NCI-H2029 treated with DMSO at 0.1 percent for 48 hours (cell line): ENCODE measurements around the gene RNF222.
A peak's percentile ranks its signal among the peaks of the same experiment; 100 is the strongest.
"Not testable (repeated sequence)": the region's sequence is repeated elsewhere in the genome, so short reads cannot be mapped to it uniquely, and the experiment has no call there.

Source experiments
- DNase-seq: peaks from one replicate; lab custom pipeline; 2025; lab: John Stamatoyannopoulos, UW

Gene RNF222

GRCh38 chr17:8410883-8411238 lies 13.2 kb upstream of the RNF222 start:
- no peak for DNase-seq

- peak; percentile 60 for DNase-seq
Observed at GRCh38 chr17:8409966-8410882, 12.6 kb upstream of the RNF222 start.

GRCh38 chr17:8408371-8408770 lies 10.7 kb upstream of the RNF222 start:
- no peak for DNase-seq

DNA sequence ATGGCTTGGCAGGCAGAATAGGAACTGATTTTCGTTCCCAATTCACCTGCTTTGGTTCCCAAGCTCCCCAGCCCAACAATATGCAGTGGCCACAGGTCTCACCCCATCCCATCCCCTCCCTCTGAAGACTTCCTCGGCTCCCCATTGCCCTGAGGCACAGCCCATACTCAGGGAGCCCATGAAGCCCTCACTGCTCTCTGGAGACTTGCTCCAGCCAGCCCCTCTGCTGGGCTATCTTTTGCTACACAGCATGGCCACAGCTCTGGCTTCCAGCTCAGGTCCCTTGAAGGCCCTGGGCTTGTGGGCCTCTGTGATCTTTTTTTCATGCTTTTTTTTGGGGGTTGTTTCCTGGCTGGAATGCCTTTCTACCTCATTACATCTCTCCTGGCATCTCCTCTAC lies 8.5 kb upstream of the RNF222 start:
- DNase-seq = no peak

- DNase-seq = no peak
Observed at GRCh38 chr17:8405499-8406016, 7.9 kb upstream of the RNF222 start.

- no peak for DNase-seq
Observed at GRCh38 chr17:8402921-8403536, 5.4 kb upstream of the RNF222 start.

DNA sequence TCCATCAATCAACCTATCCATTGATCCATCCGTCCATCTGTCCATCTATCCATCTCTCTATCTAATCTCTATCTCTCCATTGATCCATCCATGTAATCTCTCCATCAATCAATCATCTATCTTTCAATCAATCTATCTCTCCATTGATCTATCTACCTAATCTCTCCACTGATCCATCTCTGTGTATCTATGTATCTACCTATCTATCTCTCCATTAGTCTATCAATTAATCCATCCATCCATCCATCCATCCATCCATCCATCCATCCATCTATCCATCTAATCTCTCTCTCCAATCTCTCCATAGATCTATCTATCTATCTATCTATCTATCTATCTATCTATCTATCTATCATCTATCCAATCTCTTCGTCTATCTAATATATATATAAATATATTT lies 3.5 kb upstream of the RNF222 start:
- DNase-seq = no peak

DNA sequence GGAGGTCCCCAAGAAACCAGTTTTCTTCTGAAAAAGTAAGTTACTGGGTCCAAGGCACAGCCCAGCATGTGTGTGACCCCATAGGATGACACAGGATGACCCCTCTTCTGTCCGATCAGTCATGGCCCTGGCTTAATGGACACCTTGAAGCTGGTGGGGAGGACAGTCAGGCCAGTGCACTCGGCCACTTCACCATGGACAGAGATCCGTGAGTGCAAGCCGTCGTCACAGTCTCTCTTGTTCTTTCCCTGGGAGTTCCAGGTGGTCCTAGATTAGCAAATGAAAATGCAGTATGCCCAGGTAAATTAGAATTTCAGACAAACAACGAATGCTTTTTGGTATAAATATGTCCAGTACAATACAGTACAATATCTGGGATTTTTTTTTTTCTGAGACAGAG lies 1.4 kb upstream of the RNF222 start:
- DNase-seq = no peak

- not testable (repeated sequence) for DNase-seq
Observed at GRCh38 chr17:8394497-8394896, 3.1 kb downstream of the RNF222 start.

- DNase-seq = no peak
Observed at GRCh38 chr17:8393470-8394231, 4.0 kb downstream of the RNF222 start.

GRCh38 chr17:8392674-8393469 lies 4.8 kb downstream of the RNF222 start:
- no peak for DNase-seq

DNA sequence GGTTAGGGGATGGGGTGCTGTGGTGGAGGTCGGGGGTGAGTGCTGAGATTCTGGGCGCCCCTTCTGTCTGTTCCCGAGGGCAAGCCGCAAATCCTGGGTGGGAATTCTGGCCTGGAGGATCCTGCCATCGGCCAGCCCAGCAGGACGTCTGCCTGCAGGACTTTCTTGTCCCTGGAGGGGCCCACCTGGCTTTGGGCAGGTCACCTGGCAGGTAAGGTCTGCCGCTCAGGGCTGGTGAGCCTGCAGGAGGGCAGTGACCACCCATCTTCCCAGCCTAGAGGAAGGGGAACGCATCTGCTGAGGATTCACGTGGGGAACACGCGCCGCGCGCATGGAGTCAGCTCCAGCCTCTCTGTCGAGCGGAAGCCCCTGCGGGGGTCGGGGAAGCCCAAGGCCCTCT lies 5.4 kb downstream of the RNF222 start:
- DNase-seq = no peak

GRCh38 chr17:8391711-8392110 lies 5.9 kb downstream of the RNF222 start:
- no peak for DNase-seq

DNA sequence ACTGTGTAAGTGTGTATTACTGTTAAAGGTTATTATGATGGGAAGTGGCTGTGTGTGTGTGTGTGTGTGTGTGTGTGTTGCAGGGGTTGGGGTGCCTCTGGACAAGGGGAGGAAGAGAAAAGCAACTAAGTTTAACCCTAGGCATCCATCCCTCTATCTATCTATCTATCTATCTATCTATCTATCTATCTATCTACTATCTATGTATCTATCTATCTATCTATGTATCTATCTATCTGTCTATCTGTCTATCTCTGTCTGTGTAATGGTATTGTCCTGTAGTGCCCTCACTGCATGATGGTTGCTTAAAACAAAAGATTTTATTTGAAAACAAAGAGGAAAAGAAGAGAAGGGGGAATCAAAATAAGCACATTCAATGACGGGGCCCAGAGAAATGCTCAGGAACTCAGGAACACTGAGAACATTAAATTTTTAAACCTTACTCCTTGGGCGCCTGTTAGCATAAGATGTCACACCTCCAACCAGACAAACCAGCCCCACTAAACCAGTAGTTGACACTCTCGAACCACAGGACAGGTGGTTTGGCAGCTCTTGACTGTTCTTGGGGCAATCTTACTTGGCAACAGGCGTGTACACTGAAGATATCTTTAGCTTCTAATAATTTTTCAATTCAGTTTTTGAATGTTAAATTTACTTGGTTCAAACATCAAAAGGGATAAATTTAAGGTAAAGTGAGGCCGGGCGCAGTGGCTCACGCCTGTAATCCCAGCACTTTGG lies 9.5 kb downstream of the RNF222 start:
- no peak for DNase-seq

DNA sequence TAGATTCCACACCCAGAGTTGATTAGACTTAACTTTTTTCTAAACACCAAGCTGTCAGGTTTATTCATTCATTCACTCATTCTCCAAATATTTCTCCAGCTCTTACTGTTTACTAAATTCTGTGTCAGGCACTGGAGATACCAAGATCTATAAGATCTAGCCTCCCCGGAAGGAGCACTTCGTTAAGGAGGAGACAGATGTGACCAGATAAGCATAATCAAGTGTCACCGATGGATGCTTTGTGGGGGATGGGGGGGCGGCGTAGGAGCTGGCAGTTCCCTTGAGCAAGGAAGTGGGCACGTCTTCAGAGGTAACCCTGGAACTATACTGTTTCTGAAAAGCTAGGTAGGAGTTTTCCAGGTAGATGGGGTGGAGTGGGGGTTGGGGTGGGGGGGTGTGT lies 10.8 kb downstream of the RNF222 start:
- no peak for DNase-seq

DNA sequence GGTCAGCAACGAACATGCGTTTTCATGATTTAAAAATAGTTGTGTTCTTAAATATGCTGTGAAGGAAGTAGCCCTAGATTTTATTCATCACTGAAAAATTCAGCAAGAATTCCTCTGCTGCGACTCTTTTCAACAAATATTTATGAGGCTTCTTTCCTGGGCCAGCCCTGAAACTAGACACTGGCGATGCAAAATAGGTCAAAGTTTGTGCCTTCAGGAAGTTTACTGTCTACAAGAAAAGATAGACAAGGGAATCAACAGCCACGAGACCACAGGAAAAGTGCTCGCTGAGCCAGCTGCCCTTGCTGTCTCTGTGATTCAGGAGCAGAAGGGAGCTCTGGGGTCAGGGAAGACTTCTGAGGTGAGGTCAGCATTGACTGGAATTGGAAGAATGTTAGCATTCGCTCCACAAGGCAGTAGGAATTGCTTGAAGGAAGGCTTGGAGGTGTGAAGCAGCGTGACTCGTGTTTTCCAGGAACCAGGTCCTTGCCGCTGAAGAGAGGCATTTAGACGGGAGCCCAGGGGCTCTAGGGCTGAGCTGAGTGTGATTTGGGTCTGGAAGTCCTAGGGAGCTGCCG lies 12.7 kb downstream of the RNF222 start:
- DNase-seq = no peak

DNA sequence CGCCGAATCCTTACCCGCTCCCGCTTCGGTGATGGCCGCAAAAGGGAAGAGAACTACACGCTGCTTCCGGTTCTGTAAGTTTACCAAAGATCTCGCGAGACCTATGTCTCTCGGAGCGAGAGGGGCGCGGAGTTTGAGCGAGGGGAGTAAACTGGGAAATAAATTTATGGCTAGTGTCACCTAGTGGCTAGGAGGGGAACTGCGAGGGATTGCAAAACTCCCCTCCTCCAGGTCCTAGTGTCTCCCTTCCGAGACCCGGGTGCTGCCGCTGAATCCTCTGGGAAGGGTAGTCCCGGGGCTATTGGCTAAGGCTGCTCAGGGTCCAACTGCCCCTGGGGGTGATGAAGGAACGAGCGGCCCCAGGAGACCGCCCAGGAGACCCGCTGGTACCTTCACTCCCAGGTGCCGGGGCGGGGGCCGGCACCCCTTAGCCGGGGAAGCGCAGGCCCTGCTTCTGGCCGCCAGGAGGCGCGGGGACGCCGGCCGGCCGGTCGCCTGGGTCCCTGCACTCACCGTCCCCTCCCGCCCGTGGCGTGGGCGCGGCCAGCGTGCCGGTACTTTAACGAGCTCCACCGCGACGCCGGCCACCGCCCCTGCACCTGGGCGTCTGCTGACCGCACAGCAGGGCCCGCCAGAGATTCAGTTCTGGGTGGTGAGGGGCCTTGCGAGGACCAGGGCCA lies 14.3 kb downstream of the RNF222 start, which contains the start of gene RPL26:
RPL26 (minus strand) TSS at position 51 of the 680 bp plus-strand sequence. CDS start 883 bp downstream, outside the sequence.
- DNase-seq = peak; percentile 80

DNA sequence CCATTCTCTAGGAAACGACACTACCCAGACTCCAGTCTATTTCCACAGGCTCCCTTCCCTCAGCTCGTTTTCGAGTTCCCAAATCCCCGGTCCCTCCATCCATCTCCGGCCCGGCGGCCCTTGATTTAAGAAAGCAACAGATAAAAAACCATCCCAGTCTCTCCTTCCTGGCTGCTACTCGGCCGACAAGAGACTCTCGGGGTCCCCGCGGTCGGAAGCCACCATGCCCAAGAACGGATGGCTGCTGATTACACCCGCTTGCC lies 14.8 kb downstream of the RNF222 start:
- DNase-seq = no peak

- no peak for DNase-seq
Observed at GRCh38 chr17:8382052-8382879, 15.4 kb downstream of the RNF222 start.
